B cell (primary cell): Measurements from ENCODE around the gene MIOX. TPM values are rescaled to one million over a fixed set of nuclear protein-coding genes. Genes with fewer than 3 reads are reported as not detected.

Source experiments
- ATAC-seq: fragments of 200-7000 bp; cut with Tn5 transposase; one replicate; pipeline ENCODE4 v1.10.0; 2021; ENCODE audit warnings: low read depth, mild to moderate bottlenecking, moderate number of reproducible peaks, moderate library complexity
- CTCF ChIA-PET: fragments of 350-600 bp; sonication (Branson Sonifier 250); formaldehyde crosslinking; loops from one replicate; lab custom pipeline; 2021; ENCODE audit warnings: antibody characterized with exemption, inconsistent platforms; lab: Charles Lee
- POLR2A ChIA-PET: fragments of 350-600 bp; sonication (Branson Sonifier 250); formaldehyde crosslinking; loops from one replicate; lab custom pipeline; 2021; ENCODE audit warnings: antibody characterized with exemption; lab: Charles Lee
- DNase-seq: peaks from one replicate; pipeline ENCODE4 v3.0.0; 2013
- H2AFZ ChIP-seq: 2 replicates; pipeline ENCODE4 v1.6.1; 2012; ENCODE audit warnings: mild to moderate bottlenecking, low read depth, low read length; ENCODE audit not compliant: insufficient read depth, poor library complexity, severe bottlenecking
- H3K27ac ChIP-seq, 2 donors: 1 replicate in 1 of 2; 2 replicates in 1 of 2; pipeline ENCODE4 v1.5.1; 2012 to 2013; ENCODE audit warnings: low read length in 2 of 2, mild to moderate bottlenecking in 2 of 2, moderate library complexity in 1 of 2
- H3K27me3 ChIP-seq, 4 experiments: fragments of 200-600 bp in 1 of 4; sonication (generic) in 1 of 4; replicated peaks in 1 of 4; 1 replicate in 2 of 4; 2 replicates in 2 of 4; pipeline versions ENCODE4 v1.6.1 to v1.7.0; 2013 to 2016; ENCODE audit warnings: low read length in 3 of 4, mild to moderate bottlenecking in 2 of 4, mixed read lengths in 1 of 4, moderate library complexity in 1 of 4; ENCODE audit not compliant: insufficient read depth in 4 of 4, control insufficient read depth in 3 of 4; ENCODE audit errors: control extremely low read depth in 1 of 4
- H3K36me3 ChIP-seq, 2 experiments: replicated peaks in 1 of 2; 1 replicate in 1 of 2; 2 replicates in 1 of 2; pipeline versions ENCODE4 v1.6.1 to v1.7.1; 2013; ENCODE audit warnings: low read length in 1 of 2; ENCODE audit not compliant: insufficient read depth in 2 of 2, control insufficient read depth in 1 of 2; ENCODE audit errors: control extremely low read depth in 1 of 2, extremely low read depth in 1 of 2
- H3K4me1 ChIP-seq, 2 donors: fragments of 200-600 bp in 1 of 2; sonication (generic) in 1 of 2; 1 replicate in 1 of 2; 2 replicates in 1 of 2; pipeline versions ENCODE4 v1.5.1 to v1.6.1; 2013 to 2017; ENCODE audit warnings: low read length in 2 of 2; ENCODE audit not compliant: control insufficient read depth in 2 of 2, insufficient read depth in 2 of 2
- H3K4me2 ChIP-seq: replicated peaks from 2 replicates; pipeline ENCODE3; 2012; ENCODE audit warnings: mild to moderate bottlenecking, low read depth, low read length; ENCODE audit not compliant: poor library complexity, severe bottlenecking
- H3K4me3 ChIP-seq, 5 experiments: fragments of 200-600 bp in 1 of 5; sonication (generic) in 1 of 5; 1 replicate in 3 of 5; 2 replicates in 2 of 5; pipeline versions ENCODE4 v1.5.1 to v1.7.0; 2011 to 2016; ENCODE audit warnings: low read length in 4 of 5, mild to moderate bottlenecking in 4 of 5, low read depth in 2 of 5, control low read depth in 1 of 5, moderate library complexity in 1 of 5; ENCODE audit not compliant: insufficient read depth in 1 of 5; ENCODE audit errors: control extremely low read depth in 1 of 5, extremely low read depth in 1 of 5
- H3K79me2 ChIP-seq: fragments of 200-600 bp; sonication (generic); one replicate; pipeline ENCODE4 v1.6.0; 2016; ENCODE audit warnings: low read length; ENCODE audit not compliant: control insufficient read depth, insufficient read depth
- H3K9ac ChIP-seq: fragments of 200-600 bp; sonication (generic); 2 replicates; pipeline ENCODE4 v1.6.1; 2017; ENCODE audit warnings: mild to moderate bottlenecking, low read length, moderate library complexity
- H3K9me3 ChIP-seq, 3 donors: one replicate each; pipeline versions ENCODE4 v1.6.1 to v1.7.1; 2013; ENCODE audit warnings: low read length in 2 of 3; ENCODE audit not compliant: control insufficient read depth in 2 of 3, insufficient read depth in 1 of 3; ENCODE audit errors: control extremely low read depth in 1 of 3
- H4K20me1 ChIP-seq: 2 replicates; pipeline ENCODE4 v1.6.0; 2012; ENCODE audit warnings: mild to moderate bottlenecking, low read length; ENCODE audit not compliant: insufficient read depth, control insufficient read depth, poor library complexity, severe bottlenecking
- H3K27ac Mint-ChIP-seq: one replicate; pipeline ENCODE4 v1.8.0; 2021; ENCODE audit warnings: mixed read lengths
- H3K27me3 Mint-ChIP-seq: one replicate; pipeline ENCODE4 v1.8.0; 2021; ENCODE audit warnings: mixed read lengths
- H3K4me1 Mint-ChIP-seq: one replicate; pipeline ENCODE4 v1.8.0; 2021; ENCODE audit warnings: mixed read lengths
- H3K4me3 Mint-ChIP-seq: one replicate; pipeline ENCODE4 v1.8.0; 2021; ENCODE audit warnings: mixed read lengths
- H3K9me3 Mint-ChIP-seq: one replicate; pipeline ENCODE4 v1.8.0; 2022; ENCODE audit warnings: mixed read lengths; ENCODE audit not compliant: insufficient read depth
- EZH2 ChIP-seq: IDR thresholded peaks from 2 replicates; pipeline ENCODE4 v1.6.1; 2012; ENCODE audit warnings: borderline replicate concordance, low read depth, mild to moderate bottlenecking, moderate library complexity, low read length; ENCODE audit not compliant: insufficient read depth, poor library complexity, severe bottlenecking
- WGBS: methylation state at CpG from one replicate; pipeline ENCODE4 v1.1.5; 2013; ENCODE audit warnings: missing lambda C conversion rate; ENCODE audit not compliant: insufficient coverage; 5-methylcytosine and 5-hydroxymethylcytosine counted together
- intact Hi-C: fragments of 100-400 bp; cut with micrococcal nuclease; formaldehyde crosslinking; loops from one replicate; pipeline ENCODE4 v1.10.0; 2022
- polyA plus RNA-seq: library from polyadenylated mRNA; depleted of rRNA; stranded (reverse); fragments of >200 nt; gene quantifications from 2 replicates; pipeline ENCODE4 v1.2.3, GENCODE V29; 2012
- total RNA-seq, 2 donors: library from RNA; stranded (reverse); fragments of 120-200 nt in 1 of 2; gene quantifications; 1 replicate in 1 of 2; 2 replicates in 1 of 2; pipeline versions ENCODE4 v1.2.3 to v1.2.4, GENCODE V29; 2013 to 2022
- TF ChIP-seq, protein P1 (sequence below): fragments of 200-600 bp; IDR thresholded peaks from one replicate; pipeline ENCODE4 v1.8.0; 2022; ENCODE audit warnings: antibody characterized with exemption, mild to moderate bottlenecking

MIOX gene
- total and polyA plus RNA-seq, 2 donors (not counting 1 experiment from before 2014, with no cell fraction given): 0.88 TPM; not detected in 1

GRCh38 chr22:50504369-50505211 lies 17.9 kb downstream of the MIOX start:
- Histone ChIP-seq H3K27me3 (no peaks in the 10 kb centered on the region), H3K4me3 (no peak overlapping the region), H3K9me3 (no peaks in the 10 kb centered on the region), H3K79me2 (peaks cover 36% of the 10 kb centered on the region), H4K20me1 (peaks cover 30% of the 10 kb centered on the region), H3K36me3 (peaks cover 0 to 32% of the 10 kb centered on the region in 2 experiments), H3K9ac (no peak overlapping the region), H2AFZ (no peak overlapping the region), H3K4me2 (no peak overlapping the region), H3K4me1 (peaks cover 19 to 29% of the 10 kb centered on the region in 2 donors), H3K27ac (no peak overlapping the region)
- 95% methylated on average over 37 of the region's 44 CpGs for WGBS
- intact Hi-C loops: loop anchor here (5.0 kb wide), 1 partner anchor 162 kb away; the partner anchor contains the start of gene PPP6R2
- DNase-seq (peak; percentile 22), ATAC-seq (no peak)
- Mint-ChIP-seq H3K4me1 (peaks cover 26% of the 10 kb centered on the region), H3K27me3 (no peaks in the 10 kb centered on the region), H3K4me3 (no peak overlapping the region), H3K27ac (no peak overlapping the region), H3K9me3 (no peaks in the 10 kb centered on the region)
- ChIA-PET CTCF (interaction anchor here (0.5 to 0.9 kb wide), 2 partner anchors 78 to 150 kb away, joined by 3 to 5 read pairs; no protein-coding TSS in a partner anchor), POLR2A (no interaction called here)
- TF ChIP-seq, protein P1, sequence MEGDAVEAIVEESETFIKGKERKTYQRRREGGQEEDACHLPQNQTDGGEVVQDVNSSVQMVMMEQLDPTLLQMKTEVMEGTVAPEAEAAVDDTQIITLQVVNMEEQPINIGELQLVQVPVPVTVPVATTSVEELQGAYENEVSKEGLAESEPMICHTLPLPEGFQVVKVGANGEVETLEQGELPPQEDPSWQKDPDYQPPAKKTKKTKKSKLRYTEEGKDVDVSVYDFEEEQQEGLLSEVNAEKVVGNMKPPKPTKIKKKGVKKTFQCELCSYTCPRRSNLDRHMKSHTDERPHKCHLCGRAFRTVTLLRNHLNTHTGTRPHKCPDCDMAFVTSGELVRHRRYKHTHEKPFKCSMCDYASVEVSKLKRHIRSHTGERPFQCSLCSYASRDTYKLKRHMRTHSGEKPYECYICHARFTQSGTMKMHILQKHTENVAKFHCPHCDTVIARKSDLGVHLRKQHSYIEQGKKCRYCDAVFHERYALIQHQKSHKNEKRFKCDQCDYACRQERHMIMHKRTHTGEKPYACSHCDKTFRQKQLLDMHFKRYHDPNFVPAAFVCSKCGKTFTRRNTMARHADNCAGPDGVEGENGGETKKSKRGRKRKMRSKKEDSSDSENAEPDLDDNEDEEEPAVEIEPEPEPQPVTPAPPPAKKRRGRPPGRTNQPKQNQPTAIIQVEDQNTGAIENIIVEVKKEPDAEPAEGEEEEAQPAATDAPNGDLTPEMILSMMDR: no peak
- no peak for TF ChIP-seq EZH2
